ENCODE results near the gene SLC9A1.

- no peak for TF ChIP-seq CTCF (IDR thresholded peaks at IDR 0.05 in 2 of 3, conservative IDR thresholded peaks at IDR 0.05 in 1 of 3; ENCODE audit: control insufficient read depth in 2 of 3, extremely low read depth in 1 of 3, insufficient read depth in 1 of 3, low read depth in 3 of 3, low read length in 3 of 3)
- no peak for TF ChIP-seq EP300 (IDR thresholded peaks at IDR 0.05; ENCODE audit: borderline replicate concordance in 1 of 2, control insufficient read depth in 1 of 2, low read depth in 2 of 2, low read length in 2 of 2)
- no peak for TF ChIP-seq PRDM15 (CRISPR knock-in tag; IDR thresholded peaks at IDR 0.05)
- TF ChIP-seq POLR2A (IDR thresholded peaks at IDR 0.05; ENCODE audit: low read depth, low read length), result no peak
- TF ChIP-seq TAF1 (IDR thresholded peaks at IDR 0.05; ENCODE audit: borderline replicate concordance, low read depth, low read length), result no peak
- TF ChIP-seq JUND (IDR thresholded peaks at IDR 0.05; ENCODE audit: low read depth, low read length), result no peak
- TF ChIP-seq SRF (IDR thresholded peaks at IDR 0.05; ENCODE audit: low read depth in 2 of 2, low read length in 2 of 2), result no peak
- TF ChIP-seq RELA (IDR thresholded peaks at IDR 0.05; ENCODE audit: borderline replicate concordance, partially characterized antibody), result no peak
Observed at GRCh38 chr1:27138927-27139326, 16.0 kb downstream of the SLC9A1 start.

Measured in GM12878 (cell line).